Gastrocnemius medialis (tissue), 4 donors: ENCODE data around the gene INPP5D.

Source experiments
- POLR2A ChIP-seq, 2 donors: fragments of 450-650 bp; IDR thresholded peaks; one replicate each; pipeline ENCODE4 v1.6.1; 2017; ENCODE audit warnings: antibody characterized with exemption in 2 of 2, mild to moderate bottlenecking in 2 of 2, moderate library complexity in 2 of 2
- TF ChIP-seq, protein P1 (sequence below), 5 experiments: fragments of 450-650 bp in 3 of 5; fragments of 200-600 bp in 2 of 5; sonication (generic) in 2 of 5; IDR thresholded peaks in 4 of 5; conservative IDR thresholded peaks in 1 of 5; 1 replicate in 4 of 5; 2 replicates in 1 of 5; pipeline ENCODE4 v1.5.1; 2016 to 2019; ENCODE audit warnings: antibody characterized with exemption in 5 of 5, mild to moderate bottlenecking in 3 of 5, moderate library complexity in 3 of 5

DNA sequence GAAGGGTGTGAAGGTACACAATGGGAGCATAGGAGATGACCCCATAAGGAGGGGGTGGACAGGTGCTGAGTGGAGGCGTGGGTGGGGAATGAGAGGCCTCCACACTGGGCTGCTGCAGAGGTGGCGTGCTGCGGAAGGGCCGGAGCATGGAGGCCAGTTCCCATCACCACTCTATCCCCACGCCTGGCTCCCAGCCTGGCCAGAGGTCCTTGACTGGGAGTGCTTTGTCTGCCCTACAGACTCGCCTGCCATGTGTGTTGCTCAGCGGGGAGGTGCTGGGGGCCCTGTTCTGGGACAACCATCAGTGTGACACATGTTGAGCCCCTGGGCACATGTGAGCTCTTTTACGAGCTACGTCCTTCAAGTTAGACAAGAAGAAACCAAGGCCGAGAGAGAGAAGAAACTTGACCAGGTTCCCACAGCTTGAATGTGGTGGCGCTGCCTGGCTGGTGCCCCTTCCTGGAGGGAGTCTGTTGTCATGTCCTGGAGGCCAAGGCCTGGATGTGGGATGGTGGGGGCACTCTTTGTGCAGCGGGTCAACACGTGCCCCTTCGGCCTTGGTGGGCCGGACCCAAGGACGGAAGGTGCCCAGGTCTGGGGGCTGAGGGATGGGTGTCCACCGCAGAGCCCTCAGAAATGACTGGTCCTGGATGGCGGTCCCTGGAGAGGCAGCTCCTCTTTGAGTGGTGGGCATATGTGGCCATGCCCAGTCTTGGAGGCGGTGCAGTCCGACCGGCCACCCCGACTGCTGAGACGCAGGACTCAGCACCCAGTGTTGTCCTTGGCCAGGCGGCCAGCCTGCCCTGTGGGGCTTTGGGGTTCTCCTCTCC is 1.2 kb upstream of the INPP5D start:
- TF ChIP-seq, protein P1, sequence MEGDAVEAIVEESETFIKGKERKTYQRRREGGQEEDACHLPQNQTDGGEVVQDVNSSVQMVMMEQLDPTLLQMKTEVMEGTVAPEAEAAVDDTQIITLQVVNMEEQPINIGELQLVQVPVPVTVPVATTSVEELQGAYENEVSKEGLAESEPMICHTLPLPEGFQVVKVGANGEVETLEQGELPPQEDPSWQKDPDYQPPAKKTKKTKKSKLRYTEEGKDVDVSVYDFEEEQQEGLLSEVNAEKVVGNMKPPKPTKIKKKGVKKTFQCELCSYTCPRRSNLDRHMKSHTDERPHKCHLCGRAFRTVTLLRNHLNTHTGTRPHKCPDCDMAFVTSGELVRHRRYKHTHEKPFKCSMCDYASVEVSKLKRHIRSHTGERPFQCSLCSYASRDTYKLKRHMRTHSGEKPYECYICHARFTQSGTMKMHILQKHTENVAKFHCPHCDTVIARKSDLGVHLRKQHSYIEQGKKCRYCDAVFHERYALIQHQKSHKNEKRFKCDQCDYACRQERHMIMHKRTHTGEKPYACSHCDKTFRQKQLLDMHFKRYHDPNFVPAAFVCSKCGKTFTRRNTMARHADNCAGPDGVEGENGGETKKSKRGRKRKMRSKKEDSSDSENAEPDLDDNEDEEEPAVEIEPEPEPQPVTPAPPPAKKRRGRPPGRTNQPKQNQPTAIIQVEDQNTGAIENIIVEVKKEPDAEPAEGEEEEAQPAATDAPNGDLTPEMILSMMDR (IDR thresholded peaks at IDR 0.05 in 4 of 5, conservative IDR thresholded peaks at IDR 0.05 in 1 of 5), result no peak
- TF ChIP-seq POLR2A (IDR thresholded peaks at IDR 0.05), result no peak
